HG02678 (cell line): ENCODE results near the gene SNX24.
"Not testable (repeated sequence)": the region's sequence is repeated elsewhere in the genome, so short reads cannot be mapped to it uniquely, and the experiment has no call there.

Source experiments
- ATAC-seq: cut with Tn5 transposase; IDR thresholded peaks from one replicate; pipeline ENCODE4 v1.9.1; 2021; ENCODE audit warnings: mild to moderate bottlenecking, moderate library complexity; ENCODE audit not compliant: unreplicated experiment

Gene SNX24

GRCh38 chr5:122845229-122846050, at the start of gene SNX24:
TSS of gene SNX24 (plus strand) at chr5:122845613. CDS start at chr5:122845634, 21 bp downstream.
- ATAC-seq = peak; percentile 79

- no peak for ATAC-seq
Measured at GRCh38 chr5:122805481-122805880, 39.9 kb upstream of the SNX24 start.

- ATAC-seq = no peak
Measured at GRCh38 chr5:122810405-122810804, 35.0 kb upstream of the SNX24 start.

- no peak for ATAC-seq
Measured at GRCh38 chr5:122815218-122815767, 30.1 kb upstream of the SNX24 start.

GRCh38 chr5:122816756-122817155, 28.7 kb upstream of the SNX24 start:
- no peak for ATAC-seq

GRCh38 chr5:122831984-122832383, 13.4 kb upstream of the SNX24 start:
- no peak for ATAC-seq

- ATAC-seq = no peak
Measured at GRCh38 chr5:122835681-122836080, 9.7 kb upstream of the SNX24 start.

GRCh38 chr5:122836947-122837346, 8.5 kb upstream of the SNX24 start:
- no peak for ATAC-seq

- no peak for ATAC-seq
Measured at GRCh38 chr5:122839731-122840130, 5.7 kb upstream of the SNX24 start.

- ATAC-seq = no peak
Measured at GRCh38 chr5:122842016-122842580, 3.3 kb upstream of the SNX24 start.

- ATAC-seq = peak; percentile 0
Measured at GRCh38 chr5:122844136-122844909, 1.1 kb upstream of the SNX24 start.

GRCh38 chr5:122844910-122845228, 544 bp upstream of the SNX24 start:
- peak; percentile 46 for ATAC-seq

- ATAC-seq = no peak
Measured at GRCh38 chr5:122846051-122846550, 688 bp downstream of the SNX24 start.

GRCh38 chr5:122847687-122848081, 2.3 kb downstream of the SNX24 start:
- ATAC-seq = no peak

GRCh38 chr5:122849771-122850170, 4.4 kb downstream of the SNX24 start:
- no peak for ATAC-seq

- not testable (repeated sequence) for ATAC-seq
Measured at GRCh38 chr5:122857538-122857937, 12.1 kb downstream of the SNX24 start.

GRCh38 chr5:122858451-122858850, 13.0 kb downstream of the SNX24 start:
- no peak for ATAC-seq

GRCh38 chr5:122863240-122863639, 17.8 kb downstream of the SNX24 start:
- no peak for ATAC-seq

GRCh38 chr5:122863721-122864120, 18.3 kb downstream of the SNX24 start:
- ATAC-seq = no peak

- no peak for ATAC-seq
Measured at GRCh38 chr5:122864400-122864799, 19.0 kb downstream of the SNX24 start.

- no peak for ATAC-seq
Measured at GRCh38 chr5:122864842-122865241, 19.4 kb downstream of the SNX24 start.
